CD4-positive, alpha-beta T cell (primary cell): ENCODE data around the gene KLRF1. TPM values are rescaled to one million over a fixed set of nuclear protein-coding genes. Genes with fewer than 3 reads are reported as not detected.

Source experiments
- ATAC-seq: fragments of 200-7000 bp; cut with Tn5 transposase; one replicate; pipeline ENCODE4 v1.10.0; 2022; ENCODE audit warnings: mild to moderate bottlenecking; ENCODE audit not compliant: poor library complexity
- CTCF ChIA-PET: fragments of 350-600 bp; sonication (Branson Sonifier 250); formaldehyde crosslinking; loops from one replicate; lab custom pipeline; 2021; ENCODE audit warnings: antibody characterized with exemption, inconsistent platforms; lab: Charles Lee
- POLR2A ChIA-PET: fragments of 350-600 bp; sonication (Branson Sonifier 250); formaldehyde crosslinking; loops from one replicate; lab custom pipeline; 2021; ENCODE audit warnings: antibody characterized with exemption, inconsistent platforms; lab: Charles Lee
- DNase-seq, 14 experiments: peaks; one replicate each; pipeline ENCODE4 v3.0.0-alpha.2; 2013 to 2020; ENCODE audit warnings: mixed read lengths in 2 of 14
- H3K27ac ChIP-seq, 2 donors: one replicate each; pipeline versions ENCODE4 v1.5.1 to v1.7.0; 2013; ENCODE audit warnings: low read length in 2 of 2, low read depth in 1 of 2, mild to moderate bottlenecking in 1 of 2
- H3K27me3 ChIP-seq, 2 experiments: 1 replicate in 1 of 2; 2 replicates in 1 of 2; pipeline versions ENCODE4 v1.6.1 to v1.7.0; 2013; ENCODE audit warnings: low read length in 2 of 2, control low read depth in 1 of 2, mild to moderate bottlenecking in 1 of 2, moderate library complexity in 1 of 2; ENCODE audit not compliant: insufficient read depth in 2 of 2, control insufficient read depth in 1 of 2
- H3K36me3 ChIP-seq: one replicate; pipeline ENCODE4 v1.6.1; 2013; ENCODE audit warnings: low read length, control low read depth; ENCODE audit not compliant: insufficient read depth
- H3K4me1 ChIP-seq: one replicate; pipeline ENCODE4 v1.6.1; 2013; ENCODE audit warnings: low read length, control low read depth; ENCODE audit not compliant: insufficient read depth
- H3K4me3 ChIP-seq: one replicate; pipeline ENCODE4 v1.5.1; 2013; ENCODE audit warnings: mild to moderate bottlenecking, low read length, moderate library complexity
- H3K9me3 ChIP-seq, 2 experiments: 1 replicate in 1 of 2; 2 replicates in 1 of 2; pipeline versions ENCODE4 v1.6.1 to v1.7.0; 2013; ENCODE audit warnings: low read length in 2 of 2, mild to moderate bottlenecking in 2 of 2, control low read depth in 1 of 2, moderate library complexity in 1 of 2; ENCODE audit not compliant: control insufficient read depth in 1 of 2, insufficient read depth in 1 of 2
- H3K27ac Mint-ChIP-seq: one replicate; pipeline ENCODE4 v1.8.0; 2020; ENCODE audit warnings: mixed read lengths
- H3K27me3 Mint-ChIP-seq: one replicate; pipeline ENCODE4 v1.8.0; 2021; ENCODE audit warnings: mixed read lengths
- H3K36me3 Mint-ChIP-seq: one replicate; pipeline ENCODE4 v1.8.0; 2021; ENCODE audit warnings: low read depth, mixed read lengths
- H3K4me1 Mint-ChIP-seq: one replicate; pipeline ENCODE4 v1.8.0; 2021; ENCODE audit warnings: low read depth, mixed read lengths
- H3K4me3 Mint-ChIP-seq: one replicate; pipeline ENCODE4 v1.8.0; 2020; ENCODE audit warnings: mild to moderate bottlenecking, mixed read lengths
- H3K9me3 Mint-ChIP-seq: one replicate; pipeline ENCODE4 v1.8.0; 2020; ENCODE audit warnings: mixed read lengths
- intact Hi-C, 2 experiments: fragments of 100-400 bp; cut with DNase I in 1 of 2; cut with micrococcal nuclease in 1 of 2; formaldehyde crosslinking; loops; one replicate each; pipeline versions ENCODE4 v1.15.1 to v1.9.0; 2023 to 2025; cut with DNase I, micrococcal nuclease
- total RNA-seq, 174 experiments: library from RNA in 2 of 174; stranded (reverse) in 2 of 174; gene quantifications; one replicate each; pipeline ENCODE4 v1.2.3 and lab custom pipeline; 2021 to 2026
- TF ChIP-seq, protein P1 (sequence below): fragments of 200-600 bp; IDR thresholded peaks from one replicate; pipeline ENCODE4 v1.8.0; 2022; ENCODE audit warnings: antibody characterized with exemption, mild to moderate bottlenecking

The KLRF1 gene
- total RNA-seq, 2 experiments from 2014 or later = 0.44 TPM; not detected in 1

DNA sequence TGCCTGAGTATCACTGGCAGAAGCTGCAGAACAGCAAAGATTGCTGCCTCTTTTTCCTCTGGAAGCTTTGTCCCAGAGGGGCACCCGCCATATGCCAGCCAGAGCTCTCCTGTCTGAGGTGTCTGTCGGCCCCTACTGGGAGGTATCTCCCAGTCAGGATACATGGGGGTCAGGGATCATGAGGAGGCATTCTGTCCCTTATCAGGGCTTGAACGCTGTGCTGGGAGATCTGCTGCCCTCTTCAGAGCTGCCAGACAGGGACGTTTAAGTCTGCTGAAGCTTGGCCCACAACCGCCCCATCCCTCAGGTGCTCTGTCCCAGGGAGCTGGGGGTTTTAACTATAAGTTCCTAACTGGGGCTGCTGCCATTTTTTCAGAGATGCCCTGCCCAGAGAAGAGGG, 21.6 kb downstream of the KLRF1 start:
- ChIA-PET POLR2A (interaction anchor here (1.3 to 1.6 kb wide), 2 partner anchors 18 to 19 kb away, joined by 4 to 5 read pairs; partner anchors contain the start of gene CLEC2B), CTCF (no interaction called here)
- H3K27me3 Mint-ChIP-seq = no peaks in the 10 kb centered on the region
- no peaks in the 10 kb centered on the region for H3K4me1 ChIP-seq
- DNase-seq (no peak), ATAC-seq (no peak)
- peaks cover 23% of the 10 kb centered on the region for H3K4me1 Mint-ChIP-seq
- H3K36me3 ChIP-seq = peaks cover 24% of the 10 kb centered on the region
- H3K27ac Mint-ChIP-seq = no peak overlapping the region
- H3K36me3 Mint-ChIP-seq = peaks cover 63% of the 10 kb centered on the region
- peaks cover 8% of the 10 kb centered on the region for H3K9me3 Mint-ChIP-seq
- H3K9me3 ChIP-seq = peaks cover 13 to 14% of the 10 kb centered on the region in 2 experiments
- intact Hi-C loops = no loop called here
- no peak overlapping the region for H3K27ac ChIP-seq
- no peaks in the 10 kb centered on the region for H3K27me3 ChIP-seq
- H3K4me3 Mint-ChIP-seq = no peak overlapping the region
- no peak overlapping the region for H3K4me3 ChIP-seq
- TF ChIP-seq, protein P1, sequence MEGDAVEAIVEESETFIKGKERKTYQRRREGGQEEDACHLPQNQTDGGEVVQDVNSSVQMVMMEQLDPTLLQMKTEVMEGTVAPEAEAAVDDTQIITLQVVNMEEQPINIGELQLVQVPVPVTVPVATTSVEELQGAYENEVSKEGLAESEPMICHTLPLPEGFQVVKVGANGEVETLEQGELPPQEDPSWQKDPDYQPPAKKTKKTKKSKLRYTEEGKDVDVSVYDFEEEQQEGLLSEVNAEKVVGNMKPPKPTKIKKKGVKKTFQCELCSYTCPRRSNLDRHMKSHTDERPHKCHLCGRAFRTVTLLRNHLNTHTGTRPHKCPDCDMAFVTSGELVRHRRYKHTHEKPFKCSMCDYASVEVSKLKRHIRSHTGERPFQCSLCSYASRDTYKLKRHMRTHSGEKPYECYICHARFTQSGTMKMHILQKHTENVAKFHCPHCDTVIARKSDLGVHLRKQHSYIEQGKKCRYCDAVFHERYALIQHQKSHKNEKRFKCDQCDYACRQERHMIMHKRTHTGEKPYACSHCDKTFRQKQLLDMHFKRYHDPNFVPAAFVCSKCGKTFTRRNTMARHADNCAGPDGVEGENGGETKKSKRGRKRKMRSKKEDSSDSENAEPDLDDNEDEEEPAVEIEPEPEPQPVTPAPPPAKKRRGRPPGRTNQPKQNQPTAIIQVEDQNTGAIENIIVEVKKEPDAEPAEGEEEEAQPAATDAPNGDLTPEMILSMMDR = no peak

DNA sequence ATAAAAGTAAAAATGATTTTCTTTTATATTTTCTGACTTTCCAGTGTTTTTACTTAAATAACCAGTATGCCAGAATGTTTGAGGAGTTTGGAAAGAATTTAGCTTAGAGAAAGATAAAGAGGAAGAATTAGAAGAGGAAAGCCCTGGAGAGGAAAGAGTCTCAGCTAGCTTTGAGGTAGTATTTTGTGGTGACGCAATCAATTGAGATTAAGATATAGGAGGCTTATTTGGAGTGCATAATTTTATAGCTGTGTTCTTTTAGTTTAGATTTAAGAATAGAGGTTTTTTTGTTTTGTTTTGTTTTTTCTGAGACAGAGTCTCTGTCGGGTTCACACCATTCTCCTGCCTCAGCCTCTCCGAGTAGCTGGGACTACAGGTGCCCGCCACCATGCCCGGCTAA, 23.8 kb downstream of the KLRF1 start:
- Histone ChIP-seq H3K36me3 (peaks cover 44% of the 10 kb centered on the region), H3K27ac (no peak overlapping the region), H3K4me3 (no peak overlapping the region), H3K4me1 (no peaks in the 10 kb centered on the region), H3K27me3 (no peaks in the 10 kb centered on the region), H3K9me3 (peaks cover 13 to 14% of the 10 kb centered on the region in 2 experiments)
- ATAC-seq = no peak
- CTCF ChIA-PET = interaction anchor here (0.7 to 1.5 kb wide), 2 partner anchors 37 to 153 kb away, joined by 3 read pairs; no protein-coding TSS in a partner anchor
- TF ChIP-seq, protein P1 = no peak
- POLR2A ChIA-PET = interaction anchor here (4.4 kb wide), 1 partner anchor 17 kb away, joined by 26 read pairs; the partner anchor contains the start of gene CLEC2B
- peaks cover 31% of the 10 kb centered on the region for H3K4me1 Mint-ChIP-seq
- H3K4me3 Mint-ChIP-seq = no peak overlapping the region
- intact Hi-C loops = no loop called here
- no peaks in the 10 kb centered on the region for H3K27me3 Mint-ChIP-seq
- H3K9me3 Mint-ChIP-seq = peaks cover 8% of the 10 kb centered on the region
- H3K27ac Mint-ChIP-seq = peak overlapping the region; percentile 53
- no peak for DNase-seq
- H3K36me3 Mint-ChIP-seq = peaks cover 83% of the 10 kb centered on the region

DNA sequence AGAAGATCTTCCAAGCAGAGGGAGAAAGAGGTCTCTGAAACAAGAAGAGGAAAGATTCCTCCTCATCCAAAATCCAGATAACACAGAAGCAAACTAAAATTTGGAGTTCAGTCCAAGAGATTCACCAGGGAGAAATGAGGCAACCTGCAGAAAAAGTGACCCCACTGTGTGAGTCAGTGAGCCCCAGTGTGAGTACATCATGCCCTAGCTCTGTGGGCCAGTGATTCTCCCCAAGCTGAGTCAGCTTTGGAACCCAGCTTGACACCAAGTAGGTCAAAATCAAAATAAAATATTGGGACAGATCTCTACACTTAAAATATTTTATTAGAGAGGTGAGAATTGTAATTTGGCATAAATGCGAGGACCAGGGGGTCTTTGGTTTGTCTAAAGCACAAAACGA, 24.6 kb downstream of the KLRF1 start:
- TF ChIP-seq, protein P1 = no peak
- peaks cover 10 to 13% of the 10 kb centered on the region in 2 experiments for H3K9me3 ChIP-seq
- H3K4me1 ChIP-seq = no peaks in the 10 kb centered on the region
- H3K4me3 ChIP-seq = no peak overlapping the region
- no peaks in the 10 kb centered on the region for H3K27me3 ChIP-seq
- ChIA-PET POLR2A (interaction anchor here (4.4 kb wide), 1 partner anchor 16 kb away, joined by 26 read pairs; the partner anchor contains the start of gene CLEC2B), CTCF (interaction anchor here (1.5 kb wide), 1 partner anchor 38 kb away, joined by 3 read pairs; no protein-coding TSS in a partner anchor)
- DNase-seq (no peak), ATAC-seq (no peak)
- peaks cover 3% of the 10 kb centered on the region for H3K9me3 Mint-ChIP-seq
- no peak overlapping the region for H3K27ac Mint-ChIP-seq
- no peaks in the 10 kb centered on the region for H3K27me3 Mint-ChIP-seq
- H3K4me1 Mint-ChIP-seq = peaks cover 38% of the 10 kb centered on the region
- H3K36me3 ChIP-seq = peaks cover 53% of the 10 kb centered on the region
- intact Hi-C loops = no loop called here
- peaks cover 83% of the 10 kb centered on the region for H3K36me3 Mint-ChIP-seq
- H3K4me3 Mint-ChIP-seq = no peak overlapping the region
- no peak overlapping the region for H3K27ac ChIP-seq
